ENCODE results near the gene PRDM5. TPM values are rescaled to one million over a fixed set of nuclear protein-coding genes. Genes with fewer than 3 reads are reported as not detected.

Gene PRDM5
- polyA plus RNA-seq, 1 donor from 2014 or later = 1.6 TPM

- Histone ChIP-seq H4K20me1 (ENCODE audit: insufficient read depth) (no peaks in the 10 kb centered on the region), H3K27me3 (ENCODE audit: insufficient read depth, low read depth, low read length) (no peaks in the 10 kb centered on the region), H3K4me3 (ENCODE audit: low read length) (no peak overlapping the region), H2AFZ (ENCODE audit: low read depth, low read length) (no peak overlapping the region), H3K4me2 (ENCODE audit: low read length) (no peak overlapping the region), H3F3A (ENCODE audit: insufficient read depth, low read length, poor library complexity, severe bottlenecking) (no peaks in the 10 kb centered on the region), H3K79me2 (replicated peaks; ENCODE audit: insufficient read depth, low read length) (no peaks in the 10 kb centered on the region), H3K9me2 (ENCODE audit: insufficient read depth, low read length) (no peaks in the 10 kb centered on the region), H3K9ac (ENCODE audit: low read length) (no peak overlapping the region), H3K36me3 (ENCODE audit: insufficient read depth, low read length) (no peaks in the 10 kb centered on the region), H3K27ac (ENCODE audit: low read length) (no peak overlapping the region), H3K9me3 (ENCODE audit: low read length) (no peaks in the 10 kb centered on the region)
- TF ChIP-seq MXI1 (conservative IDR thresholded peaks at IDR 0.05; ENCODE audit: poor library complexity, severe bottlenecking) (no peak), SMC3 (conservative IDR thresholded peaks at IDR 0.05; ENCODE audit: poor library complexity) (no peak), RAD21 (conservative IDR thresholded peaks at IDR 0.05) (no peak), TAF1 (IDR thresholded peaks at IDR 0.05; ENCODE audit: low read depth) (no peak), EP300 (conservative IDR thresholded peaks at IDR 0.05; ENCODE audit: poor library complexity, severe bottlenecking) (no peak), EZH2 (IDR thresholded peaks at IDR 0.05; ENCODE audit: borderline replicate concordance, insufficient read depth, low read length, poor library complexity, severe bottlenecking) (no peak), POLR2AphosphoS5 (IDR thresholded peaks at IDR 0.05) (no peak)
- TF ChIP-seq, protein P1, sequence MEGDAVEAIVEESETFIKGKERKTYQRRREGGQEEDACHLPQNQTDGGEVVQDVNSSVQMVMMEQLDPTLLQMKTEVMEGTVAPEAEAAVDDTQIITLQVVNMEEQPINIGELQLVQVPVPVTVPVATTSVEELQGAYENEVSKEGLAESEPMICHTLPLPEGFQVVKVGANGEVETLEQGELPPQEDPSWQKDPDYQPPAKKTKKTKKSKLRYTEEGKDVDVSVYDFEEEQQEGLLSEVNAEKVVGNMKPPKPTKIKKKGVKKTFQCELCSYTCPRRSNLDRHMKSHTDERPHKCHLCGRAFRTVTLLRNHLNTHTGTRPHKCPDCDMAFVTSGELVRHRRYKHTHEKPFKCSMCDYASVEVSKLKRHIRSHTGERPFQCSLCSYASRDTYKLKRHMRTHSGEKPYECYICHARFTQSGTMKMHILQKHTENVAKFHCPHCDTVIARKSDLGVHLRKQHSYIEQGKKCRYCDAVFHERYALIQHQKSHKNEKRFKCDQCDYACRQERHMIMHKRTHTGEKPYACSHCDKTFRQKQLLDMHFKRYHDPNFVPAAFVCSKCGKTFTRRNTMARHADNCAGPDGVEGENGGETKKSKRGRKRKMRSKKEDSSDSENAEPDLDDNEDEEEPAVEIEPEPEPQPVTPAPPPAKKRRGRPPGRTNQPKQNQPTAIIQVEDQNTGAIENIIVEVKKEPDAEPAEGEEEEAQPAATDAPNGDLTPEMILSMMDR (IDR thresholded peaks at IDR 0.05; ENCODE audit: poor library complexity, severe bottlenecking) = no peak
- TF ChIP-seq, protein P2, sequence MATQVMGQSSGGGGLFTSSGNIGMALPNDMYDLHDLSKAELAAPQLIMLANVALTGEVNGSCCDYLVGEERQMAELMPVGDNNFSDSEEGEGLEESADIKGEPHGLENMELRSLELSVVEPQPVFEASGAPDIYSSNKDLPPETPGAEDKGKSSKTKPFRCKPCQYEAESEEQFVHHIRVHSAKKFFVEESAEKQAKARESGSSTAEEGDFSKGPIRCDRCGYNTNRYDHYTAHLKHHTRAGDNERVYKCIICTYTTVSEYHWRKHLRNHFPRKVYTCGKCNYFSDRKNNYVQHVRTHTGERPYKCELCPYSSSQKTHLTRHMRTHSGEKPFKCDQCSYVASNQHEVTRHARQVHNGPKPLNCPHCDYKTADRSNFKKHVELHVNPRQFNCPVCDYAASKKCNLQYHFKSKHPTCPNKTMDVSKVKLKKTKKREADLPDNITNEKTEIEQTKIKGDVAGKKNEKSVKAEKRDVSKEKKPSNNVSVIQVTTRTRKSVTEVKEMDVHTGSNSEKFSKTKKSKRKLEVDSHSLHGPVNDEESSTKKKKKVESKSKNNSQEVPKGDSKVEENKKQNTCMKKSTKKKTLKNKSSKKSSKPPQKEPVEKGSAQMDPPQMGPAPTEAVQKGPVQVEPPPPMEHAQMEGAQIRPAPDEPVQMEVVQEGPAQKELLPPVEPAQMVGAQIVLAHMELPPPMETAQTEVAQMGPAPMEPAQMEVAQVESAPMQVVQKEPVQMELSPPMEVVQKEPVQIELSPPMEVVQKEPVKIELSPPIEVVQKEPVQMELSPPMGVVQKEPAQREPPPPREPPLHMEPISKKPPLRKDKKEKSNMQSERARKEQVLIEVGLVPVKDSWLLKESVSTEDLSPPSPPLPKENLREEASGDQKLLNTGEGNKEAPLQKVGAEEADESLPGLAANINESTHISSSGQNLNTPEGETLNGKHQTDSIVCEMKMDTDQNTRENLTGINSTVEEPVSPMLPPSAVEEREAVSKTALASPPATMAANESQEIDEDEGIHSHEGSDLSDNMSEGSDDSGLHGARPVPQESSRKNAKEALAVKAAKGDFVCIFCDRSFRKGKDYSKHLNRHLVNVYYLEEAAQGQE (IDR thresholded peaks at IDR 0.05; ENCODE audit: borderline replicate concordance) = no peak
These were observed 158.9 kb downstream of the PRDM5 start for GRCh38 chr4:120763650-120764049.

- H3K27ac ChIP-seq (ENCODE audit: low read length) = no peak overlapping the region
- no peaks in the 10 kb centered on the region for H3K79me2 ChIP-seq (replicated peaks; ENCODE audit: insufficient read depth, low read length)
- no peaks in the 10 kb centered on the region for H3K36me3 ChIP-seq (ENCODE audit: insufficient read depth, low read length)
- no peaks in the 10 kb centered on the region for H3K9me2 ChIP-seq (ENCODE audit: insufficient read depth, low read length)
- no peak for TF ChIP-seq RAD21 (conservative IDR thresholded peaks at IDR 0.05)
- no peak for TF ChIP-seq TAF1 (IDR thresholded peaks at IDR 0.05; ENCODE audit: low read depth)
- no peak for TF ChIP-seq POLR2AphosphoS5 (IDR thresholded peaks at IDR 0.05)
- no peak for TF ChIP-seq EZH2 (IDR thresholded peaks at IDR 0.05; ENCODE audit: borderline replicate concordance, insufficient read depth, low read length, poor library complexity, severe bottlenecking)
- TF ChIP-seq EP300 (conservative IDR thresholded peaks at IDR 0.05; ENCODE audit: poor library complexity, severe bottlenecking) = no peak
- TF ChIP-seq SMC3 (conservative IDR thresholded peaks at IDR 0.05; ENCODE audit: poor library complexity) = no peak
- TF ChIP-seq MXI1 (conservative IDR thresholded peaks at IDR 0.05; ENCODE audit: poor library complexity, severe bottlenecking) = no peak
- TF ChIP-seq, protein P2 (IDR thresholded peaks at IDR 0.05; ENCODE audit: borderline replicate concordance) = no peak
- TF ChIP-seq, protein P1 (IDR thresholded peaks at IDR 0.05; ENCODE audit: poor library complexity, severe bottlenecking) = no peak
- H4K20me1 ChIP-seq (ENCODE audit: insufficient read depth) = no peaks in the 10 kb centered on the region
- H3K4me3 ChIP-seq (ENCODE audit: low read length) = no peak overlapping the region
- H2AFZ ChIP-seq (ENCODE audit: low read depth, low read length) = no peak overlapping the region
- no peak overlapping the region for H3K4me2 ChIP-seq (ENCODE audit: low read length)
- no peaks in the 10 kb centered on the region for H3F3A ChIP-seq (ENCODE audit: insufficient read depth, low read length, poor library complexity, severe bottlenecking)
- no peaks in the 10 kb centered on the region for H3K9me3 ChIP-seq (ENCODE audit: low read length)
- no peak overlapping the region for H3K9ac ChIP-seq (ENCODE audit: low read length)
- H3K27me3 ChIP-seq (ENCODE audit: insufficient read depth, low read depth, low read length) = no peaks in the 10 kb centered on the region
These were observed 161.5 kb downstream of the PRDM5 start for GRCh38 chr4:120761070-120761469.
